ENCODE data around the gene HSPA2.

GRCh38 chr14:64577211-64577610 is 36.7 kb downstream of the HSPA2 start:
- TF ChIP-seq CTCF (IDR thresholded peaks at IDR 0.05) (no peak), POLR2A (IDR thresholded peaks at IDR 0.05) (no peak), POLR2AphosphoS5 (IDR thresholded peaks at IDR 0.05) (no peak)

All from prostate gland (tissue), 2 donors.